Fibroblast of lung (primary cell): ENCODE measurements around the gene GRK5. TPM values are rescaled to one million over a fixed set of nuclear protein-coding genes. Genes with fewer than 3 reads are reported as not detected.

Experiments used
- DNase-seq, 2 donors: peaks; one replicate each; pipeline versions ENCODE4 v3.0.0 to v3.0.0-alpha.2; 2010; ENCODE audit warnings: low read depth in 2 of 2
- H2AFZ ChIP-seq: 2 replicates; pipeline ENCODE4 v1.5.1; 2012; ENCODE audit warnings: low read length, control low read depth, inconsistent platforms
- H3K27ac ChIP-seq: 2 replicates; pipeline ENCODE4 v1.5.1; 2011; ENCODE audit warnings: low read length, control low read depth; ENCODE audit not compliant: insufficient read depth
- H3K27me3 ChIP-seq: 2 replicates; pipeline ENCODE4 v1.5.1; 2011; ENCODE audit warnings: mild to moderate bottlenecking, low read length; ENCODE audit not compliant: control insufficient read depth, insufficient read depth
- H3K36me3 ChIP-seq: 2 replicates; pipeline ENCODE4 v1.5.1; 2011; ENCODE audit warnings: low read length; ENCODE audit not compliant: control insufficient read depth, insufficient read depth
- H3K4me1 ChIP-seq: 2 replicates; pipeline ENCODE4 v1.5.1; 2011; ENCODE audit warnings: low read length; ENCODE audit not compliant: control insufficient read depth, insufficient read depth; ENCODE audit errors: extremely low read depth
- H3K4me2 ChIP-seq: 2 replicates; pipeline ENCODE4 v1.5.1; 2011; ENCODE audit warnings: low read length, control low read depth; ENCODE audit not compliant: insufficient read depth; ENCODE audit errors: extremely low read depth
- H3K4me3 ChIP-seq, 4 experiments: fragments of 200-600 bp in 1 of 4; sonication (generic) in 1 of 4; replicated peaks in 1 of 4; 2 replicates each; pipeline ENCODE4 v1.5.1; 2011 to 2016; ENCODE audit warnings: low read length in 4 of 4, low read depth in 3 of 4, mild to moderate bottlenecking in 3 of 4, control low read depth in 2 of 4, inconsistent platforms in 1 of 4, mixed read lengths in 1 of 4; ENCODE audit not compliant: insufficient read depth in 1 of 4; ENCODE audit errors: control extremely low read depth in 1 of 4
- H3K79me2 ChIP-seq: 2 replicates; pipeline ENCODE4 v1.5.1; 2012; ENCODE audit warnings: mild to moderate bottlenecking, low read length, inconsistent platforms; ENCODE audit not compliant: control insufficient read depth, insufficient read depth
- H3K9ac ChIP-seq: 2 replicates; pipeline ENCODE4 v1.5.1; 2011; ENCODE audit warnings: mild to moderate bottlenecking, low read length, control low read depth; ENCODE audit not compliant: insufficient read depth
- H3K9me3 ChIP-seq: 2 replicates; pipeline ENCODE4 v1.5.1; 2012; ENCODE audit warnings: low read depth, low read length; ENCODE audit not compliant: control insufficient read depth, insufficient read depth
- H4K20me1 ChIP-seq: 2 replicates; pipeline ENCODE4 v1.5.1; 2011; ENCODE audit warnings: low read length; ENCODE audit not compliant: control insufficient read depth, insufficient read depth; ENCODE audit errors: extremely low read depth
- CTCF ChIP-seq, 2 donors: IDR thresholded peaks in 1 of 2; conservative IDR thresholded peaks in 1 of 2; 1 replicate in 1 of 2; 2 replicates in 1 of 2; pipeline ENCODE4 v1.5.1; 2011 to 2012; ENCODE audit warnings: low read length in 2 of 2, control low read depth in 1 of 2, inconsistent platforms in 1 of 2, low read depth in 1 of 2, mild to moderate bottlenecking in 1 of 2
- EZH2 ChIP-seq: IDR thresholded peaks from 2 replicates; pipeline ENCODE4 v1.5.1; 2012; ENCODE audit warnings: low read length, control low read depth, mild to moderate bottlenecking; ENCODE audit errors: missing control alignments
- polyA plus RNA-seq, 2 donors: library from polyadenylated mRNA; depleted of rRNA in 1 of 2; stranded (reverse) in 1 of 2; unstranded in 1 of 2; fragments of >200 nt; gene quantifications; 2 replicates each; pipeline ENCODE4 v1.2.1, GENCODE V29; 2011 to 2012; ENCODE audit warnings: missing spikeins in 1 of 2
- total RNA-seq: library from RNA; depleted of rRNA; stranded (reverse); fragments of >200 nt; gene quantifications from 2 replicates; pipeline ENCODE4 v1.2.1, GENCODE V29; 2014

The GRK5 gene
- total and polyA plus RNA-seq, 2 donors (not counting 1 experiment from before 2014, with no cell fraction given): 24.1 to 90.3 TPM

GRCh38 chr10:119501690-119502089 is 294.3 kb downstream of the GRK5 start:
- H3K9me3 ChIP-seq: no peaks in the 10 kb centered on the region
- no peak overlapping the region for H2AFZ ChIP-seq
- no peak for TF ChIP-seq EZH2
- no peak for TF ChIP-seq CTCF (conservative IDR thresholded peaks at IDR 0.05 in 1 of 2, IDR thresholded peaks at IDR 0.05 in 1 of 2; ENCODE audit: low read depth in 1 of 2, low read length in 2 of 2)
- no peak overlapping the region for H3K4me3 ChIP-seq
- H3K4me1 ChIP-seq: no peaks in the 10 kb centered on the region
- DNase-seq: no peak
- H3K27me3 ChIP-seq: no peaks in the 10 kb centered on the region
- no peak overlapping the region for H3K9ac ChIP-seq
- H3K79me2 ChIP-seq: no peaks in the 10 kb centered on the region
- peaks cover 10% of the 10 kb centered on the region for H3K36me3 ChIP-seq
- H3K4me2 ChIP-seq: no peak overlapping the region
- no peak overlapping the region for H3K27ac ChIP-seq
- no peaks in the 10 kb centered on the region for H4K20me1 ChIP-seq

- DNase-seq: no peak
- Histone ChIP-seq H3K9me3 (no peaks in the 10 kb centered on the region), H3K4me2 (no peak overlapping the region)
Observed at GRCh38 chr10:119502209-119502608, 294.8 kb downstream of the GRK5 start.

GRCh38 chr10:119502618-119503155 is 295.3 kb downstream of the GRK5 start:
- no peak overlapping the region for H3K4me3 ChIP-seq
- H3K9ac ChIP-seq: no peak overlapping the region
- no peak overlapping the region for H3K27ac ChIP-seq
- TF ChIP-seq CTCF (conservative IDR thresholded peaks at IDR 0.05 in 1 of 2, IDR thresholded peaks at IDR 0.05 in 1 of 2; ENCODE audit: low read depth in 1 of 2, low read length in 2 of 2) (no peak), EZH2 (no peak)
- DNase-seq: no peak
- no peaks in the 10 kb centered on the region for H4K20me1 ChIP-seq
- H3K9me3 ChIP-seq: no peaks in the 10 kb centered on the region
- H3K36me3 ChIP-seq: peaks cover 10% of the 10 kb centered on the region
- H3K27me3 ChIP-seq: no peaks in the 10 kb centered on the region
- H3K4me1 ChIP-seq: no peaks in the 10 kb centered on the region
- no peak overlapping the region for H3K4me2 ChIP-seq
- H2AFZ ChIP-seq: no peak overlapping the region
- H3K79me2 ChIP-seq: no peaks in the 10 kb centered on the region

More at GRCh38 chr10:119502209-119502608, 294.8 kb downstream of the GRK5 start:
- Histone ChIP-seq H3K27ac (no peak overlapping the region), H2AFZ (no peak overlapping the region), H3K36me3 (peaks cover 10% of the 10 kb centered on the region), H3K4me1 (no peaks in the 10 kb centered on the region), H3K9ac (no peak overlapping the region), H3K4me3 (no peak overlapping the region), H3K27me3 (no peaks in the 10 kb centered on the region), H3K79me2 (no peaks in the 10 kb centered on the region), H4K20me1 (no peaks in the 10 kb centered on the region)
- no peak for TF ChIP-seq EZH2
- no peak for TF ChIP-seq CTCF (conservative IDR thresholded peaks at IDR 0.05 in 1 of 2, IDR thresholded peaks at IDR 0.05 in 1 of 2; ENCODE audit: low read depth in 1 of 2, low read length in 2 of 2)
